NOMO-1 treated with DMSO at 0.1 percent for 48 hours (cell line): ENCODE data around the gene SF3A2.

Source experiments
- DNase-seq: peaks from one replicate; lab custom pipeline; 2025; ENCODE audit not compliant: unreplicated experiment; lab: John Stamatoyannopoulos, UW

SF3A2 gene

GRCh38 chr19:2252055-2252796 lies 15.6 kb downstream of the SF3A2 start:
- no peak for DNase-seq

- no peak for DNase-seq
Observed at GRCh38 chr19:2252797-2253105, 16.1 kb downstream of the SF3A2 start.

- peak; percentile 59 for DNase-seq
Observed at GRCh38 chr19:2253106-2254063, 16.8 kb downstream of the SF3A2 start.

GRCh38 chr19:2254064-2254872 lies 17.6 kb downstream of the SF3A2 start:
- DNase-seq: no peak

GRCh38 chr19:2255112-2255845 lies 18.7 kb downstream of the SF3A2 start:
- no peak for DNase-seq

- no peak for DNase-seq
Observed at GRCh38 chr19:2255982-2256685, 19.5 kb downstream of the SF3A2 start, which contains the start of gene JSRP1. JSRP1 (minus strand) TSS chr19:2256417; CDS start chr19:2255314, 1,103 bp downstream.

GRCh38 chr19:2259336-2259735 lies 22.7 kb downstream of the SF3A2 start:
- DNase-seq: no peak

GRCh38 chr19:2260341-2260805 lies 23.7 kb downstream of the SF3A2 start:
- no peak for DNase-seq

- no peak for DNase-seq
Observed at GRCh38 chr19:2261438-2262172, 25.0 kb downstream of the SF3A2 start.

GRCh38 chr19:2266183-2266993 lies 29.8 kb downstream of the SF3A2 start:
- DNase-seq: peak; percentile 83

- DNase-seq: no peak
Observed at GRCh38 chr19:2268480-2268830, 31.8 kb downstream of the SF3A2 start.

- DNase-seq: no peak
Observed at GRCh38 chr19:2268861-2269243, 32.2 kb downstream of the SF3A2 start.

GRCh38 chr19:2269244-2270156 lies 32.9 kb downstream of the SF3A2 start:
- DNase-seq: peak; percentile 93

- DNase-seq: no peak
Observed at GRCh38 chr19:2270157-2270422, 33.5 kb downstream of the SF3A2 start.

- peak; percentile 98 for DNase-seq
Observed at GRCh38 chr19:2270423-2271233, 34.0 kb downstream of the SF3A2 start.

GRCh38 chr19:2271234-2272103 lies 34.8 kb downstream of the SF3A2 start:
- peak; percentile 27 for DNase-seq
